Measurements from ENCODE around the gene MAFF.

MAFF gene

GRCh38 chr22:38248280-38248679 lies 46.5 kb downstream of the MAFF start:
- Histone ChIP-seq H4K20me1 (ENCODE audit: insufficient read depth, low read length) (peaks cover 81% of the 10 kb centered on the region), H3K9me3 (ENCODE audit: insufficient read depth, low read length) (no peaks in the 10 kb centered on the region), H2AFZ (ENCODE audit: low read depth, low read length) (no peak overlapping the region), H3K4me1 (ENCODE audit: low read length) (peaks cover 5% of the 10 kb centered on the region), H3K79me2 (ENCODE audit: low read length) (peaks cover 65% of the 10 kb centered on the region), H3K4me3 (ENCODE audit: low read length) (no peak overlapping the region), H3K4me2 (ENCODE audit: low read length) (no peak overlapping the region), H3K27ac (ENCODE audit: low read length) (no peak overlapping the region), H3K27me3 (ENCODE audit: low read depth, low read length) (no peaks in the 10 kb centered on the region), H3K9ac (ENCODE audit: low read length) (no peak overlapping the region), H3K36me3 (replicated peaks; ENCODE audit: low read depth, low read length) (peaks cover 70% of the 10 kb centered on the region)
- TF ChIP-seq CTCF (IDR thresholded peaks at IDR 0.05; ENCODE audit: low read depth, low read length) (no peak), EZH2phosphoT487 (IDR thresholded peaks at IDR 0.05; ENCODE audit: low read depth) (no peak)

GRCh38 chr22:38249301-38249700 lies 47.5 kb downstream of the MAFF start:
- peaks cover 71% of the 10 kb centered on the region for H3K79me2 ChIP-seq (ENCODE audit: low read length)
- TF ChIP-seq EZH2phosphoT487 (IDR thresholded peaks at IDR 0.05; ENCODE audit: low read depth) = no peak
- no peak for TF ChIP-seq CTCF (IDR thresholded peaks at IDR 0.05; ENCODE audit: low read depth, low read length)
- no peaks in the 10 kb centered on the region for H3K4me1 ChIP-seq (ENCODE audit: low read length)
- H3K4me2 ChIP-seq (ENCODE audit: low read length) = no peak overlapping the region
- no peak overlapping the region for H3K4me3 ChIP-seq (ENCODE audit: low read length)
- H3K27ac ChIP-seq (ENCODE audit: low read length) = no peak overlapping the region
- no peaks in the 10 kb centered on the region for H3K27me3 ChIP-seq (ENCODE audit: low read depth, low read length)
- peaks cover 61% of the 10 kb centered on the region for H3K36me3 ChIP-seq (replicated peaks; ENCODE audit: low read depth, low read length)
- H3K9me3 ChIP-seq (ENCODE audit: insufficient read depth, low read length) = no peaks in the 10 kb centered on the region
- H3K9ac ChIP-seq (ENCODE audit: low read length) = no peak overlapping the region
- no peak overlapping the region for H2AFZ ChIP-seq (ENCODE audit: low read depth, low read length)
- H4K20me1 ChIP-seq (ENCODE audit: insufficient read depth, low read length) = peaks cover 80% of the 10 kb centered on the region

GRCh38 chr22:38249803-38250642 lies 48.2 kb downstream of the MAFF start:
- no peaks in the 10 kb centered on the region for H3K4me1 ChIP-seq (ENCODE audit: low read length)
- H3K36me3 ChIP-seq (replicated peaks; ENCODE audit: low read depth, low read length) = peaks cover 57% of the 10 kb centered on the region
- H3K4me2 ChIP-seq (ENCODE audit: low read length) = no peak overlapping the region
- no peak overlapping the region for H2AFZ ChIP-seq (ENCODE audit: low read depth, low read length)
- peaks cover 82% of the 10 kb centered on the region for H4K20me1 ChIP-seq (ENCODE audit: insufficient read depth, low read length)
- peaks cover 79% of the 10 kb centered on the region for H3K79me2 ChIP-seq (ENCODE audit: low read length)
- H3K9me3 ChIP-seq (ENCODE audit: insufficient read depth, low read length) = no peaks in the 10 kb centered on the region
- H3K27ac ChIP-seq (ENCODE audit: low read length) = no peak overlapping the region
- TF ChIP-seq CTCF (IDR thresholded peaks at IDR 0.05; ENCODE audit: low read depth, low read length) (no peak), EZH2phosphoT487 (IDR thresholded peaks at IDR 0.05; ENCODE audit: low read depth) (no peak)
- no peak overlapping the region for H3K9ac ChIP-seq (ENCODE audit: low read length)
- H3K27me3 ChIP-seq (ENCODE audit: low read depth, low read length) = no peaks in the 10 kb centered on the region
- no peak overlapping the region for H3K4me3 ChIP-seq (ENCODE audit: low read length)

- Histone ChIP-seq H3K36me3 (replicated peaks; ENCODE audit: low read depth, low read length) (peaks cover 60% of the 10 kb centered on the region), H4K20me1 (ENCODE audit: insufficient read depth, low read length) (peaks cover 88% of the 10 kb centered on the region), H3K4me1 (ENCODE audit: low read length) (no peaks in the 10 kb centered on the region), H3K9ac (ENCODE audit: low read length) (no peak overlapping the region), H3K27ac (ENCODE audit: low read length) (no peak overlapping the region), H3K4me2 (ENCODE audit: low read length) (no peak overlapping the region), H3K79me2 (ENCODE audit: low read length) (peaks cover 86% of the 10 kb centered on the region), H2AFZ (ENCODE audit: low read depth, low read length) (no peak overlapping the region), H3K4me3 (ENCODE audit: low read length) (no peak overlapping the region), H3K27me3 (ENCODE audit: low read depth, low read length) (no peaks in the 10 kb centered on the region), H3K9me3 (ENCODE audit: insufficient read depth, low read length) (no peaks in the 10 kb centered on the region)
- no peak for TF ChIP-seq EZH2phosphoT487 (IDR thresholded peaks at IDR 0.05; ENCODE audit: low read depth)
- no peak for TF ChIP-seq CTCF (IDR thresholded peaks at IDR 0.05; ENCODE audit: low read depth, low read length)
These were observed 49.0 kb downstream of the MAFF start for GRCh38 chr22:38250643-38251340.

Data from OCI-LY3 (cell line).